HT-29 (cell line): ENCODE data around the gene CDON. TPM values are rescaled to one million over a fixed set of nuclear protein-coding genes. Genes with fewer than 3 reads are reported as not detected.
"Not testable (repeated sequence)": the region's sequence is repeated elsewhere in the genome, so short reads cannot be mapped to it uniquely, and the experiment has no call there.

Experiments used
- DNase-seq: peaks from one replicate; pipeline ENCODE4 v3.0.0-alpha.2; 2015; ENCODE audit warnings: low spot score
- total RNA-seq: library from RNA; depleted of rRNA; stranded (reverse); fragments of >200 nt; shearing (Covaris generic); gene quantifications from 2 replicates; pipeline ENCODE4 v1.2.3, GENCODE V29; 2014

The CDON gene
- total RNA-seq, 1 experiment from 2014 or later, result 4.8 TPM

GRCh38 chr11:125998267-125998666 lies 64.4 kb downstream of the CDON start:
- no peak for DNase-seq

GRCh38 chr11:125995313-125995712 lies 67.4 kb downstream of the CDON start:
- no peak for DNase-seq

- no peak for DNase-seq
These were observed 68.2 kb downstream of the CDON start for GRCh38 chr11:125994509-125994908.

GRCh38 chr11:125992893-125993292 lies 69.8 kb downstream of the CDON start:
- DNase-seq, result no peak

- DNase-seq, result no peak
These were observed 72.4 kb downstream of the CDON start for GRCh38 chr11:125990244-125990643.

GRCh38 chr11:125987066-125987641 lies 75.5 kb downstream of the CDON start:
- no peak for DNase-seq

- not testable (repeated sequence) for DNase-seq
These were observed 76.7 kb downstream of the CDON start for GRCh38 chr11:125985956-125986355.

- DNase-seq, result no peak
These were observed 80.3 kb downstream of the CDON start for GRCh38 chr11:125982348-125982730.

- no peak for DNase-seq
These were observed 82.2 kb downstream of the CDON start for GRCh38 chr11:125980436-125980835.

- DNase-seq, result no peak
These were observed 83.2 kb downstream of the CDON start for GRCh38 chr11:125979511-125979910.

GRCh38 chr11:125978778-125979407 lies 83.8 kb downstream of the CDON start:
- DNase-seq, result no peak

- no peak for DNase-seq
These were observed 84.4 kb downstream of the CDON start for GRCh38 chr11:125978181-125978716.

- no peak for DNase-seq
These were observed 85.3 kb downstream of the CDON start for GRCh38 chr11:125977333-125977732.

GRCh38 chr11:125976156-125976555 lies 86.5 kb downstream of the CDON start:
- no peak for DNase-seq

GRCh38 chr11:125975634-125976033 lies 87.0 kb downstream of the CDON start:
- DNase-seq, result no peak

- DNase-seq, result no peak
These were observed 88.4 kb downstream of the CDON start for GRCh38 chr11:125974284-125974683.

- no peak for DNase-seq
These were observed 91.0 kb downstream of the CDON start for GRCh38 chr11:125971618-125972017.

- peak; percentile 62 for DNase-seq
These were observed 94.3 kb downstream of the CDON start for GRCh38 chr11:125968354-125968753.

- DNase-seq, result no peak
These were observed 95.2 kb downstream of the CDON start for GRCh38 chr11:125967515-125967914.

GRCh38 chr11:125960771-125961170 lies 101.9 kb downstream of the CDON start:
- no peak for DNase-seq

GRCh38 chr11:125959931-125960330 lies 102.7 kb downstream of the CDON start:
- DNase-seq, result no peak

- DNase-seq, result no peak
These were observed 103.2 kb downstream of the CDON start for GRCh38 chr11:125959511-125959910.

- DNase-seq, result no peak
These were observed 103.7 kb downstream of the CDON start for GRCh38 chr11:125958872-125959400.
